Smooth muscle cell (in vitro differentiated cells): ENCODE data around the gene CCDC7. TPM values are rescaled to one million over a fixed set of nuclear protein-coding genes. Genes with fewer than 3 reads are reported as not detected.

Experiments used
- DNase-seq: peaks from one replicate; lab custom pipeline; 2025; ENCODE audit not compliant: unreplicated experiment; lab: John Stamatoyannopoulos, UW
- H2AFZ ChIP-seq: fragments of 200-600 bp; sonication (generic); 2 replicates; pipeline ENCODE4 v1.6.0; 2016; ENCODE audit warnings: antibody characterized with exemption, low read depth, mild to moderate bottlenecking
- H3F3A ChIP-seq: fragments of 200-600 bp; sonication (generic); 2 replicates; pipeline ENCODE4 v1.6.0; 2017; ENCODE audit warnings: antibody characterized with exemption, low read depth
- H3K27ac ChIP-seq: fragments of 200-600 bp; sonication (generic); 2 replicates; pipeline ENCODE4 v1.5.1; 2016; ENCODE audit warnings: low read depth, mild to moderate bottlenecking
- H3K27me3 ChIP-seq: fragments of 200-600 bp; sonication (generic); 2 replicates; pipeline ENCODE4 v1.6.1; 2016; ENCODE audit warnings: low read depth, mild to moderate bottlenecking
- H3K36me3 ChIP-seq: fragments of 200-600 bp; sonication (generic); 2 replicates; pipeline ENCODE4 v1.5.1; 2016; ENCODE audit warnings: low read depth
- H3K4me1 ChIP-seq: fragments of 200-600 bp; sonication (generic); 2 replicates; pipeline ENCODE4 v1.5.1; 2016; ENCODE audit warnings: low read depth
- H3K4me2 ChIP-seq: fragments of 200-600 bp; sonication (generic); 2 replicates; pipeline ENCODE4 v1.6.0; 2016; ENCODE audit warnings: mild to moderate bottlenecking
- H3K4me3 ChIP-seq: fragments of 200-600 bp; sonication (generic); 2 replicates; pipeline ENCODE4 v1.5.1; 2016; ENCODE audit warnings: mild to moderate bottlenecking
- H3K79me2 ChIP-seq: fragments of 200-600 bp; sonication (generic); 2 replicates; pipeline ENCODE4 v1.6.0; 2016; ENCODE audit warnings: low read depth, mild to moderate bottlenecking
- H3K9ac ChIP-seq: fragments of 200-600 bp; sonication (generic); 2 replicates; pipeline ENCODE4 v1.6.0; 2016; ENCODE audit warnings: low read depth
- H3K9me3 ChIP-seq: fragments of 200-600 bp; sonication (generic); replicated peaks from 2 replicates; pipeline ENCODE4 v1.5.1; 2016; ENCODE audit warnings: low read depth
- H4K20me1 ChIP-seq: fragments of 200-600 bp; sonication (generic); 2 replicates; pipeline ENCODE4 v1.6.0; 2016; ENCODE audit warnings: low read depth
- WGBS: methylation state at CpG from one replicate; pipeline ENCODE4 v1.1.7; 2016; ENCODE audit warnings: low lambda C conversion rate; 5-methylcytosine and 5-hydroxymethylcytosine counted together
- polyA plus RNA-seq: library from polyadenylated mRNA; unstranded; fragments of >200 nt; fragmentation: Nextera tagmentation; extraction: Ambion mirVana; gene quantifications from 2 replicates; pipeline ENCODE4 v1.2.1, GENCODE V29; 2016
- total RNA-seq: library from RNA; depleted of rRNA; stranded (reverse); fragments of >200 nt; gene quantifications from 2 replicates; pipeline ENCODE4 v1.2.3, GENCODE V29; 2014
- TF ChIP-seq, protein P1 (sequence below): fragments of 200-600 bp; sonication (generic); IDR thresholded peaks from 2 replicates; pipeline ENCODE4 v1.5.1; 2017; ENCODE audit warnings: borderline replicate concordance, mild to moderate bottlenecking, antibody characterized with exemption; ENCODE audit not compliant: insufficient read depth, poor library complexity, severe bottlenecking

CCDC7 gene
- total and polyA plus RNA-seq, 2 experiments from 2014 or later: 1.5 to 4.2 TPM

DNA sequence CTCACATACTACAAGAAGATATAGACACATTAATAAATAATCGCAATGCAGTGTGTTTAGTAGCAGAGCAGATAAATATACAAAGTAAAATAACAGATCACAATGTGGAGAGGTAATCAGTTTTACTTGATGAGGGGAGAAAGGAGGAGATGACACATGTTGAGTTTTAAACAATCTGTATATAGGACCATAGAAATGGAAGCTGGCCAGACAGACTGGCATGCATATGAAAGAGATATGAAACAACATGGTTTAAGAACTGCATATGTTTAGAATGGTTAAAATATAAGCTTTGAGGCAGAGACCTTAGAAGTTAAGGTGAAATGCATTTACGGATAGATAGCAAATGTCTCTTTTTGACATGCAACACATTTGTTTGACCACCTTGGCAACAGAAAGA is 19.8 kb upstream of the CCDC7 start:
- Histone ChIP-seq H3K27ac (no peak overlapping the region), H3K9ac (no peak overlapping the region), H2AFZ (no peak overlapping the region), H3K36me3 (no peaks in the 10 kb centered on the region), H3K9me3 (no peaks in the 10 kb centered on the region), H4K20me1 (no peaks in the 10 kb centered on the region), H3F3A (no peaks in the 10 kb centered on the region), H3K79me2 (no peaks in the 10 kb centered on the region), H3K4me3 (no peak overlapping the region), H3K4me2 (no peak overlapping the region), H3K27me3 (peaks cover 3% of the 10 kb centered on the region), H3K4me1 (no peaks in the 10 kb centered on the region)
- no peak for DNase-seq
- 92% methylated on average over 2 of the region's 2 CpGs for WGBS
- TF ChIP-seq, protein P1, sequence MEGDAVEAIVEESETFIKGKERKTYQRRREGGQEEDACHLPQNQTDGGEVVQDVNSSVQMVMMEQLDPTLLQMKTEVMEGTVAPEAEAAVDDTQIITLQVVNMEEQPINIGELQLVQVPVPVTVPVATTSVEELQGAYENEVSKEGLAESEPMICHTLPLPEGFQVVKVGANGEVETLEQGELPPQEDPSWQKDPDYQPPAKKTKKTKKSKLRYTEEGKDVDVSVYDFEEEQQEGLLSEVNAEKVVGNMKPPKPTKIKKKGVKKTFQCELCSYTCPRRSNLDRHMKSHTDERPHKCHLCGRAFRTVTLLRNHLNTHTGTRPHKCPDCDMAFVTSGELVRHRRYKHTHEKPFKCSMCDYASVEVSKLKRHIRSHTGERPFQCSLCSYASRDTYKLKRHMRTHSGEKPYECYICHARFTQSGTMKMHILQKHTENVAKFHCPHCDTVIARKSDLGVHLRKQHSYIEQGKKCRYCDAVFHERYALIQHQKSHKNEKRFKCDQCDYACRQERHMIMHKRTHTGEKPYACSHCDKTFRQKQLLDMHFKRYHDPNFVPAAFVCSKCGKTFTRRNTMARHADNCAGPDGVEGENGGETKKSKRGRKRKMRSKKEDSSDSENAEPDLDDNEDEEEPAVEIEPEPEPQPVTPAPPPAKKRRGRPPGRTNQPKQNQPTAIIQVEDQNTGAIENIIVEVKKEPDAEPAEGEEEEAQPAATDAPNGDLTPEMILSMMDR: no peak

DNA sequence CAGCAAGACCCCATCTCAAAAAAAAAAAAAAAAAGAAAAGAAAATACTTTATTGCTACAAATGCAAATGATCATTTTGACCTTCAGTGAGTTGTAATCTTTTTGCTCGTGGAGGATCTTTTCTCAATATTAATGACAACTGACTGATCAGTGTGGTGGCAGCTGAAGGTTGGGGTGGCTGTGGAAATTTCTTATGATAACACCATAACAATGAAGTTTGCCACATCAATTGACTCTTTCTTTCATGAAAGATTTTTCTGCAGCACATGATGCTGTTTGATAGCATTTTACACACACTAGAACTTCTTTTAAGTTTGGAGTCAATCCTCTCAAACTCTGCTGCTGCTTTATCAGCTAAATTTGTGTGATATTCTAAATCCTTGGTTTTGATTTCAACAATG is 12.4 kb upstream of the CCDC7 start:
- H3K27ac ChIP-seq: no peak overlapping the region
- no peak overlapping the region for H3K4me3 ChIP-seq
- no peak overlapping the region for H2AFZ ChIP-seq
- H3K79me2 ChIP-seq: no peaks in the 10 kb centered on the region
- WGBS: 55% methylated on average over 1 of the region's 1 CpG
- no peaks in the 10 kb centered on the region for H4K20me1 ChIP-seq
- no peaks in the 10 kb centered on the region for H3K9me3 ChIP-seq
- no peak overlapping the region for H3K9ac ChIP-seq
- H3F3A ChIP-seq: no peaks in the 10 kb centered on the region
- no peaks in the 10 kb centered on the region for H3K36me3 ChIP-seq
- H3K4me2 ChIP-seq: no peak overlapping the region
- no peaks in the 10 kb centered on the region for H3K4me1 ChIP-seq
- no peak for DNase-seq
- TF ChIP-seq, protein P1: no peak
- H3K27me3 ChIP-seq: peaks cover 6% of the 10 kb centered on the region

DNA sequence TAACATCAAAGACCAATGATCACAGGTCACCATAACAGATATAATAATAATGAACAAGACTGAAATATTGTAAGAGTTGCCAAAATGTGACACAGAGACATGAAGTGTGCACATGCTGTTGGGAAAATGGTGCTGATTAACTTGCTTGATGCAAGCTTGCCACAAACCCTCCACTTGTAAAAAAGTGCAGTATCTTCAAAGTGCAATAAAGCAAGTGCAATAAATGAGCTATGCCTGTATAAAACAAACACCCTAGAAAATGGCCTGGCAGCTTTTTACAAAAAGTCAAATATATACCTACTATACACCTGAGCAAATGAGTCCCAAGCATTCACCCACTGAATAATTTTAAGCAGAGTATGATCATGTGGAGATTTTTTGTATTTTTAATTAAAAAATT is 9.7 kb upstream of the CCDC7 start:
- no peaks in the 10 kb centered on the region for H3K9me3 ChIP-seq
- H3K4me1 ChIP-seq: no peaks in the 10 kb centered on the region
- no peak for DNase-seq
- H2AFZ ChIP-seq: no peak overlapping the region
- no peak overlapping the region for H3K27ac ChIP-seq
- peaks cover 3% of the 10 kb centered on the region for H3K27me3 ChIP-seq
- H4K20me1 ChIP-seq: no peaks in the 10 kb centered on the region
- no peak overlapping the region for H3K4me3 ChIP-seq
- TF ChIP-seq, protein P1: no peak
- no peaks in the 10 kb centered on the region for H3F3A ChIP-seq
- H3K9ac ChIP-seq: no peak overlapping the region
- H3K4me2 ChIP-seq: no peak overlapping the region
- H3K36me3 ChIP-seq: no peaks in the 10 kb centered on the region
- no peaks in the 10 kb centered on the region for H3K79me2 ChIP-seq

DNA sequence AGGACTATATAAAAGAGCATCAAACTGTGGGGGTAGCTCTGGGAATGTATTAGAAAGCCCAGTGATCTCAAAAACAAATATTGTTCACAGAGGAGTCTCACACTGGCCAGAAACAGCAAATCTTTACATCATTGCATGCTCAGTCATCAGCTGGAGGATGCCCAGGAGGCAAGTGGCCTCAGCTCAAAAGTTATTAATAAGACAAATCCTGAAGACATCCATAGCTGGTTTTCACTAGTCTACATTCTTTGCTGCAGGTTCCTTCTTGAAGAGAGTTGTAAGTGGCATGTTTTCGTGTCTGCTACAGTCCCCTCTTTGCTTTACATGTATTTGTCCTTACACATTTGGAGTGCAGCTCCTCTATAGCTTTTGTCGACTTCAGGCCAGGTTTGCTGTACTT is 8.6 kb upstream of the CCDC7 start:
- WGBS: 71% methylated on average over 2 of the region's 2 CpGs
- H3K27me3 ChIP-seq: peaks cover 3% of the 10 kb centered on the region
- TF ChIP-seq, protein P1: no peak
- H3K36me3 ChIP-seq: no peaks in the 10 kb centered on the region
- H3K4me1 ChIP-seq: no peaks in the 10 kb centered on the region
- DNase-seq: no peak
- H3K4me3 ChIP-seq: no peak overlapping the region
- H4K20me1 ChIP-seq: no peaks in the 10 kb centered on the region
- H3K9ac ChIP-seq: no peak overlapping the region
- H3F3A ChIP-seq: no peaks in the 10 kb centered on the region
- no peaks in the 10 kb centered on the region for H3K79me2 ChIP-seq
- H3K9me3 ChIP-seq: no peaks in the 10 kb centered on the region
- no peak overlapping the region for H3K4me2 ChIP-seq
- H2AFZ ChIP-seq: no peak overlapping the region
- no peak overlapping the region for H3K27ac ChIP-seq
